Measurements from ENCODE around the gene HSPB9.

DNA sequence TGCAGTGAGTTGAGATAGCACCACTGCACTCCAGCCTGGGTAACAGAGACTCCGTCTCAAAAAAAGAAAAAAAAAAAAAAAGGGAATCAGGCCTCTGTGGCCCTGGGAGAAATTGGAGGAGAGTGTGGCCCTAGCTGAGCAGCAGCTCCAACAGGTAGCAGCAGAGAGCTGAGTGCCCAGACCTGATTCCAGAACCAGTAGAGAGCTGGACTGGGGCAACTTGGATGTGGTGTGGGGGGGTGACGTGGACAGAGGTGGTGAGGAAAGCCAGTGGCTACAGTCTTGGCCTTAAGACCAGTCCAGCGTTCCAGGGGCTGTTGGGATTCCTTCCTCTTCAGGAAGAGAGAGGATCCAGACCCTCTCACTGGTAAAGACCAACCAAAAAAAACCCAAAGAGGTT lies 1.7 kb downstream of the HSPB9 start:
- no peak for TF ChIP-seq EZH2 (IDR thresholded peaks at IDR 0.05; ENCODE audit: insufficient read depth, poor library complexity, severe bottlenecking)
- TF ChIP-seq EZH2phosphoT487 (IDR thresholded peaks at IDR 0.05; ENCODE audit: insufficient read depth, low read depth), result no peak
